ENCODE measurements around the gene BCKDHB. TPM values are rescaled to one million over a fixed set of nuclear protein-coding genes. Genes with fewer than 3 reads are reported as not detected.

BCKDHB gene
- total and polyA plus RNA-seq, 2 of the 4 experiments (the other 2 are of a cell fraction), result 11.2 to 11.8 TPM

DNA sequence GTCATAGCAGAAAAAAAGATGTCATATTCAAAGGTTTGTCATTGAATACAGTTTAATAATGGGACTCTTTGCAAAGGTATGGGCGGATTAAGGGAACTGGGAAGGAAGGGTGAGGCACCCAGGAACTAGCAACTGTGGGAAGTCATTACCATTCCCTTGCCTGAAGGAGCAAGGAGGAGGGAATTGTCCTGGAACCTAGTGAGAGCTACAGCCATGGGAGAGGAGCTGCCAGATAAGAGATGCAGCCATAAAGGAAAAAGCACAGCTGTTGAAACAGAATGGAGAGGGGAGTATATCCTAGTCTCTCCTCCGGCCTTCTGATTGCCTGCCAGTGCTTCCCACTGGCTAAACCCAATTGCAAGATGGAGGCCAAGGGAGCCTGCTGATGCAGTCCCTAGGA lies 250.6 kb downstream of the BCKDHB start:
- Histone ChIP-seq H3K4me1 (ENCODE audit: control insufficient read depth, insufficient read depth, low read length) (no peaks in the 10 kb centered on the region), H2AK5ac (ENCODE audit: low read depth, low read length) (no peak overlapping the region), H3K79me1 (ENCODE audit: low read depth in 1 of 2, low read length in 2 of 2) (no peaks in the 10 kb centered on the region), H3K36me3 (ENCODE audit: control insufficient read depth, insufficient read depth, low read length) (no peaks in the 10 kb centered on the region), H4K8ac (ENCODE audit: low read depth in 2 of 2, low read length in 2 of 2) (no peak overlapping the region), H3K4ac (ENCODE audit: low read depth, low read length) (no peak overlapping the region), H2BK5ac (ENCODE audit: low read depth, low read length, poor library complexity, severe bottlenecking) (no peak overlapping the region), H3K9me1 (ENCODE audit: insufficient read depth, low read length) (no peaks in the 10 kb centered on the region), H4K20me1 (ENCODE audit: insufficient read depth, low read length) (no peaks in the 10 kb centered on the region), H2BK120ac (ENCODE audit: low read depth, low read length) (no peak overlapping the region), H2AK9ac (replicated peaks; ENCODE audit: low read depth, low read length, poor library complexity) (no peak overlapping the region), H4K5ac (ENCODE audit: low read depth, low read length) (no peak overlapping the region), H3K27ac (ENCODE audit: insufficient read depth, low read length) (no peak overlapping the region), H4K91ac (ENCODE audit: insufficient read depth, low read depth, low read length) (no peak overlapping the region), H3K4me2 (ENCODE audit: low read depth, low read length) (no peak overlapping the region), H3K27me3 (ENCODE audit: control insufficient read depth, insufficient read depth, low read length) (no peaks in the 10 kb centered on the region), H3K9ac (ENCODE audit: low read depth, low read length) (no peak overlapping the region), H3K18ac (ENCODE audit: low read depth, low read length) (no peak overlapping the region), H3K23ac (ENCODE audit: low read depth, low read length) (no peak overlapping the region; the same call in 1 of the 2 replicates), H2BK15ac (ENCODE audit: low read depth, low read length) (no peak overlapping the region), H3K4me3 (ENCODE audit: insufficient read depth, low read depth, low read length) (no peak overlapping the region), H3K56ac (ENCODE audit: extremely low read depth, insufficient read depth, low read length) (no peak overlapping the region), H2AFZ (replicated peaks; ENCODE audit: low read length, poor library complexity) (no peak overlapping the region), H3K9me3 (ENCODE audit: control insufficient read depth, insufficient read depth, low read length) (no peaks in the 10 kb centered on the region), H3K14ac (replicated peaks; ENCODE audit: low read depth, low read length) (no peak overlapping the region), H2BK20ac (ENCODE audit: low read depth, low read length) (no peak overlapping the region)
- dilution Hi-C loops (cut with HindIII; ENCODE audit: low sequenced_read_pairs, unreplicated experiment) (no loop called here), intact Hi-C loops (cut with micrococcal nuclease) (no loop called here), in situ Hi-C loops (cut with MboI; ENCODE audit: low sequenced_read_pairs) (no loop called here)
- ChIA-PET POLR2A (ENCODE audit: unreplicated experiment) (no interaction called here), CTCF (no interaction called here)
- TF ChIP-seq MAFK (IDR thresholded peaks at IDR 0.05; ENCODE audit: low read depth, low read length) (no peak), NFE2L2 (IDR thresholded peaks at IDR 0.05; ENCODE audit: low read depth, low read length) (no peak), RFX5 (IDR thresholded peaks at IDR 0.05; ENCODE audit: low read depth, low read length) (no peak), USF2 (IDR thresholded peaks at IDR 0.05; ENCODE audit: low read depth, low read length) (no peak), BHLHE40 (IDR thresholded peaks at IDR 0.05; ENCODE audit: low read depth, low read length) (no peak), SMC3 (IDR thresholded peaks at IDR 0.05; ENCODE audit: low read depth, low read length) (no peak), CEBPB (IDR thresholded peaks at IDR 0.05; ENCODE audit: low read depth, low read length) (no peak), MAZ (IDR thresholded peaks at IDR 0.05; ENCODE audit: borderline replicate concordance, low read depth, low read length) (no peak), CHD1 (IDR thresholded peaks at IDR 0.05; ENCODE audit: low read depth, low read length) (no peak)
- no TSS peak for BruUV-seq (replicated peaks)
- ATAC-seq (ENCODE audit: low read depth) (no peak), DNase-seq (no peak)
- WGBS, 2 experiments (ENCODE audit: extremely low coverage in 2 of 2, insufficient read length in 1 of 2), result 92% methylated on average over 2 of the region's 2 CpGs; no CpG with 5 or more reads in 1 of the 2 experiments

All from IMR-90 (cell line).